RWPE2 (cell line): ENCODE data around the gene MBNL1.

ENCODE experiments used
- ATAC-seq: fragments of 200-7000 bp; cut with Tn5 transposase; 3 replicates; pipeline ENCODE4 v1.9.1; 2021; ENCODE audit warnings: low read depth
- DNase-seq: peaks from one replicate; pipeline ENCODE4 v3.0.0-alpha.2; 2020; ENCODE audit warnings: low spot score
- H3K27ac ChIP-seq: fragments of 450-650 bp; 2 replicates; pipeline ENCODE4 v1.5.1; 2017; ENCODE audit warnings: mild to moderate bottlenecking; ENCODE audit not compliant: poor library complexity, severe bottlenecking
- H3K27me3 ChIP-seq: fragments of 250-450 bp; sonication (Bioruptor Pico); 2 replicates; pipeline ENCODE4 v1.5.1; 2021; ENCODE audit warnings: mild to moderate bottlenecking, moderate library complexity; ENCODE audit not compliant: insufficient read depth, poor library complexity, severe bottlenecking
- H3K36me3 ChIP-seq: fragments of 250-450 bp; sonication (Bioruptor Pico); 2 replicates; pipeline ENCODE4 v1.5.1; 2020; ENCODE audit warnings: low read depth, mild to moderate bottlenecking, moderate library complexity
- H3K4me1 ChIP-seq: fragments of 250-450 bp; sonication (Bioruptor Pico); 2 replicates; pipeline ENCODE4 v1.5.1; 2021; ENCODE audit warnings: mild to moderate bottlenecking, moderate library complexity; ENCODE audit not compliant: insufficient read depth, poor library complexity, severe bottlenecking
- H3K4me3 ChIP-seq: fragments of 250-450 bp; sonication (Bioruptor Pico); 2 replicates; pipeline ENCODE4 v1.5.1; 2021; ENCODE audit warnings: mild to moderate bottlenecking, moderate library complexity; ENCODE audit not compliant: severe bottlenecking
- H3K9me3 ChIP-seq: fragments of 250-450 bp; sonication (Bioruptor Pico); 2 replicates; pipeline ENCODE4 v1.5.1; 2021; ENCODE audit warnings: mild to moderate bottlenecking, moderate library complexity; ENCODE audit not compliant: severe bottlenecking
- CTCF ChIP-seq: fragments of 450-650 bp; IDR thresholded peaks from one replicate; pipeline ENCODE4 v1.5.1; 2017; ENCODE audit warnings: mild to moderate bottlenecking, moderate library complexity; ENCODE audit not compliant: poor library complexity, severe bottlenecking

Gene MBNL1

DNA sequence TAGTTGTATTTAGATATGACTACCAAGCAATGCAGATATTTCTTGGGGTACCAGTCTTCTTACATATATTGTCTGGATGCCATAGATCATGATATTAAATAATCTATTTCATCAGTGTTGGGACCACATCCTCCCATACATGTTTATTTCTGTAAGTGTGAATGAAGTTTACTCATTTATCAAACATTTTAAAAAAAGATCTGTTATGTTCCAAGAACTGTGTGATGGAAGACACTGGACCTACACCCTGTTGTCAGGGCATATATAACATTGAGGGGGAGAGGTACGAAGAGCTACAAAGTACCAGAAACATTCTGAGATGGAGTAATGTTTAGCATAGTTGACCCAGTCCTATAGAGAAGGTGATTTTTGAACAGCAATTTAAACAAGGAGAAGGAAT is 26.6 kb downstream of the MBNL1 start:
- Histone ChIP-seq H3K4me1 (peaks cover 6% of the 10 kb centered on the region), H3K27ac (no peak overlapping the region), H3K27me3 (no peaks in the 10 kb centered on the region), H3K36me3 (peaks cover 15% of the 10 kb centered on the region), H3K4me3 (no peak overlapping the region), H3K9me3 (no peaks in the 10 kb centered on the region)
- DNase-seq (no peak), ATAC-seq (no peak)
- no peak for TF ChIP-seq CTCF

DNA sequence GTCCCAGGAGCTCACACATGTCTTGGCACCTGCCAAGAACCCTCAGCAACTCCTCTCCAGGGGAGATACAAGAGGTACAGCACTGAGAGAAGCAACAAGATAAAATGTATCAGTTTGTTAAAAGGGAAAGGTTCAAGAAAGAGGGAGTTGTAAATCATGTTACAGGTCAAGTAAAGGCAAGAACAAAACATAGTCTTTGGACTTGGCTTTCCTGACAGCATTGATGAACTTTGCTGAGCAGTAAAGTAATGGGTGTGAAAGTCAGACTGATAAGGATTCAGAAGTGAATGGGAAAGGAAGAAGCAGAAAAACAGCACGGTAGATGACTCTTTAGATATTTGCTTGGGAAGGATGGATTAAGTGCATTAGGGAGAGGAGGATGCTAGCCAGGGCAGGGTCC is 27.1 kb downstream of the MBNL1 start:
- Histone ChIP-seq H3K27ac (no peak overlapping the region), H3K36me3 (peaks cover 20% of the 10 kb centered on the region), H3K4me3 (no peak overlapping the region)

GRCh38 chr3:152296382-152296781 is 27.7 kb downstream of the MBNL1 start:
- Histone ChIP-seq H3K9me3 (no peaks in the 10 kb centered on the region), H3K4me1 (peaks cover 8% of the 10 kb centered on the region), H3K27ac (no peak overlapping the region), H3K36me3 (peaks cover 26% of the 10 kb centered on the region), H3K27me3 (no peaks in the 10 kb centered on the region), H3K4me3 (no peak overlapping the region)
- TF ChIP-seq CTCF, result no peak
- DNase-seq (no peak), ATAC-seq (no peak)

More for the DNA sequence above, 27.1 kb downstream of the MBNL1 start:
- ATAC-seq (no peak), DNase-seq (no peak)
- H3K4me1 ChIP-seq, result peaks cover 6% of the 10 kb centered on the region
- no peaks in the 10 kb centered on the region for H3K27me3 ChIP-seq
- H3K9me3 ChIP-seq, result no peaks in the 10 kb centered on the region
- TF ChIP-seq CTCF, result no peak

- DNase-seq (no peak), ATAC-seq (no peak)
- Histone ChIP-seq H3K9me3 (no peaks in the 10 kb centered on the region), H3K27me3 (no peaks in the 10 kb centered on the region), H3K4me3 (no peak overlapping the region), H3K4me1 (peaks cover 14% of the 10 kb centered on the region), H3K27ac (peak overlapping the region; percentile 73), H3K36me3 (peaks cover 29% of the 10 kb centered on the region)
- no peak for TF ChIP-seq CTCF
Measured at GRCh38 chr3:152296971-152297370, 28.2 kb downstream of the MBNL1 start.

DNA sequence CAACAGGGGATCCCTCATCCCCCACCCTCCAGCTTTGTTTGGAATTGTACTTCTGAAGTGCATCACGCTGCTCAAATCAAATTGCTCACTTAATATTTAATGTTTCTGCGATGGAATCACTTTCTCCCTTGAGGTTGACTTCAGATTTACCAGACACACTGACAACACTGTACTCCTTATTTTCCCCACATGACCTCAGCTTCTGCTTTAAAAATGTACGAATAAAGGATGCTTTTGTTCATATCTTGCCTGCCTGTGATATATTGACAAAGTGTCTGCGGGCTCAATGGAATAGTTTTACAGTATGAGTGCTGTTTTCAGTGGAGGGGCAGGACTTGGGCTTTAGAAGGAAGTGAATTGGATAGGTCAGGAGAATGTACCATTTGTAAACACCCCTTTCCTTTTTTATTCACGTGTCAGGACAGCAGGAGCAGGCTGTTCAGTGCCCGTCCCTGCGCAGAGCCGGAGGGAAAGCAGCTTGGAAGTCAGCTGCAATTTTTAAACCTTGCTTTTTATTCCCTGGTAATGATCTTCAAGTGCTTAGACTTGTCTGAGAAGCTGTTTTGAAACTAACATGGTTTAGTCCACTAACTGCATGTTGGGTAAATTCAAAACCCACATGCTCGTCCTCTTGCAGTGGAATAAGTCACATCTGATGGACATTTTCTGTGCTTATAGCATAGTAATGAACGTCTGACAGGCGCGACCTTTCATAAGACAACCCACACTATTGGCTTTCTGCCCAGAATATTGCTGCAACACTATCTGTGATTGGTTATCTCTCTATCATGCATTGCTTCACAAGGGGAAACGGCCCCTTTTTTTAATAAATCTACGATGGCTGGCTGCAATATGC is 29.9 kb downstream of the MBNL1 start:
- peak; percentile 85 for ATAC-seq
- H3K36me3 ChIP-seq, result peaks cover 29% of the 10 kb centered on the region

More for the DNA sequence above, 29.9 kb downstream of the MBNL1 start:
- peak; percentile 54 for DNase-seq
- Histone ChIP-seq H3K9me3 (no peaks in the 10 kb centered on the region), H3K4me3 (peak overlapping the region; percentile 21), H3K27me3 (no peaks in the 10 kb centered on the region), H3K27ac (peak overlapping the region; percentile 73), H3K4me1 (peaks cover 20% of the 10 kb centered on the region)
- no peak for TF ChIP-seq CTCF
